ENCODE results near the gene SLC18A3. TPM values are rescaled to one million over a fixed set of nuclear protein-coding genes. Genes with fewer than 3 reads are reported as not detected.

Gene SLC18A3
- total and polyA plus RNA-seq, 2 donors: 0.07 TPM; not detected in 1

GRCh38 chr10:49594594-49594993, 15.5 kb upstream of the SLC18A3 start:
- no peaks in the 10 kb centered on the region for H3K4me1 ChIP-seq (ENCODE audit: control insufficient read depth in 2 of 2, insufficient read depth in 2 of 2, low read length in 2 of 2)
- no peak overlapping the region for H3K27ac ChIP-seq (ENCODE audit: low read depth in 1 of 2, low read length in 1 of 2)
- peaks cover 0 to 2% of the 10 kb centered on the region in 2 donors for H3K27me3 ChIP-seq (ENCODE audit: control insufficient read depth in 2 of 2, insufficient read depth in 1 of 2, low read length in 1 of 2)
- no peaks in the 10 kb centered on the region for H3K9me3 ChIP-seq (ENCODE audit: control insufficient read depth in 2 of 2, insufficient read depth in 1 of 2, low read length in 1 of 2)
- H3K4me3 ChIP-seq (ENCODE audit: low read length in 2 of 2): no peak overlapping the region
- H3K36me3 ChIP-seq (ENCODE audit: control insufficient read depth in 2 of 2, insufficient read depth in 2 of 2, low read length in 1 of 2): no peaks in the 10 kb centered on the region
- DNase-seq (ENCODE audit: low read depth in 6 of 9, low spot score in 9 of 9): peak in 3 of 9 donors; percentile 9 to 37 (median 27)
- WGBS: 4% methylated on average over 6 of the region's 6 CpGs

GRCh38 chr10:49595003-49595712, 15.0 kb upstream of the SLC18A3 start:
- H3K36me3 ChIP-seq (ENCODE audit: control insufficient read depth in 2 of 2, insufficient read depth in 2 of 2, low read length in 1 of 2): no peaks in the 10 kb centered on the region
- H3K27me3 ChIP-seq (ENCODE audit: control insufficient read depth in 2 of 2, insufficient read depth in 1 of 2, low read length in 1 of 2): peaks cover 0 to 2% of the 10 kb centered on the region in 2 donors
- H3K4me1 ChIP-seq (ENCODE audit: control insufficient read depth in 2 of 2, insufficient read depth in 2 of 2, low read length in 2 of 2): no peaks in the 10 kb centered on the region
- 80% methylated on average over 10 of the region's 10 CpGs for WGBS
- no peak overlapping the region for H3K27ac ChIP-seq (ENCODE audit: low read depth in 1 of 2, low read length in 1 of 2)
- no peaks in the 10 kb centered on the region for H3K9me3 ChIP-seq (ENCODE audit: control insufficient read depth in 2 of 2, insufficient read depth in 1 of 2, low read length in 1 of 2)
- no peak for DNase-seq (ENCODE audit: low read depth in 6 of 9, low spot score in 9 of 9)
- no peak overlapping the region for H3K4me3 ChIP-seq (ENCODE audit: low read length in 2 of 2)

- no peaks in the 10 kb centered on the region for H3K4me1 ChIP-seq (ENCODE audit: control insufficient read depth in 2 of 2, insufficient read depth in 2 of 2, low read length in 2 of 2)
- H3K27ac ChIP-seq (ENCODE audit: low read depth in 1 of 2, low read length in 1 of 2): no peak overlapping the region
- 68% methylated on average over 13 of the region's 13 CpGs for WGBS
- H3K27me3 ChIP-seq (ENCODE audit: control insufficient read depth in 2 of 2, insufficient read depth in 1 of 2, low read length in 1 of 2): peaks cover 0 to 2% of the 10 kb centered on the region in 2 donors
- H3K4me3 ChIP-seq (ENCODE audit: low read length in 2 of 2): no peak overlapping the region
- H3K9me3 ChIP-seq (ENCODE audit: control insufficient read depth in 2 of 2, insufficient read depth in 1 of 2, low read length in 1 of 2): no peaks in the 10 kb centered on the region
- H3K36me3 ChIP-seq (ENCODE audit: control insufficient read depth in 2 of 2, insufficient read depth in 2 of 2, low read length in 1 of 2): no peaks in the 10 kb centered on the region
- no peak for DNase-seq (ENCODE audit: low read depth in 6 of 9, low spot score in 9 of 9)
Measured at GRCh38 chr10:49595713-49596492, 14.2 kb upstream of the SLC18A3 start.

- Histone ChIP-seq H3K4me3 (ENCODE audit: low read length in 2 of 2) (no peak overlapping the region), H3K9me3 (ENCODE audit: control insufficient read depth in 2 of 2, insufficient read depth in 1 of 2, low read length in 1 of 2) (no peaks in the 10 kb centered on the region), H3K27me3 (ENCODE audit: control insufficient read depth in 2 of 2, insufficient read depth in 1 of 2, low read length in 1 of 2) (peaks cover 0 to 2% of the 10 kb centered on the region in 2 donors), H3K36me3 (ENCODE audit: control insufficient read depth in 2 of 2, insufficient read depth in 2 of 2, low read length in 1 of 2) (no peaks in the 10 kb centered on the region), H3K27ac (ENCODE audit: low read depth in 1 of 2, low read length in 1 of 2) (no peak overlapping the region), H3K4me1 (ENCODE audit: control insufficient read depth in 2 of 2, insufficient read depth in 2 of 2, low read length in 2 of 2) (no peaks in the 10 kb centered on the region)
- 80% methylated on average over 3 of the region's 3 CpGs for WGBS
- DNase-seq (ENCODE audit: low read depth in 6 of 9, low spot score in 9 of 9): no peak
Measured at GRCh38 chr10:49596493-49596809, 13.7 kb upstream of the SLC18A3 start.

GRCh38 chr10:49596836-49597235, 13.3 kb upstream of the SLC18A3 start:
- Histone ChIP-seq H3K27ac (ENCODE audit: low read depth in 1 of 2, low read length in 1 of 2) (no peak overlapping the region), H3K9me3 (ENCODE audit: control insufficient read depth in 2 of 2, insufficient read depth in 1 of 2, low read length in 1 of 2) (no peaks in the 10 kb centered on the region), H3K4me3 (ENCODE audit: low read length in 2 of 2) (no peak overlapping the region), H3K4me1 (ENCODE audit: control insufficient read depth in 2 of 2, insufficient read depth in 2 of 2, low read length in 2 of 2) (no peaks in the 10 kb centered on the region), H3K36me3 (ENCODE audit: control insufficient read depth in 2 of 2, insufficient read depth in 2 of 2, low read length in 1 of 2) (no peaks in the 10 kb centered on the region), H3K27me3 (ENCODE audit: control insufficient read depth in 2 of 2, insufficient read depth in 1 of 2, low read length in 1 of 2) (peaks cover 0 to 2% of the 10 kb centered on the region in 2 donors)
- no peak for DNase-seq (ENCODE audit: low read depth in 6 of 9, low spot score in 9 of 9)
- WGBS: 89% methylated on average over 3 of the region's 3 CpGs

GRCh38 chr10:49597426-49598163, 12.5 kb upstream of the SLC18A3 start:
- WGBS: 93% methylated on average over 11 of the region's 11 CpGs
- DNase-seq (ENCODE audit: low read depth in 6 of 9, low spot score in 9 of 9): no peak
- no peak overlapping the region for H3K27ac ChIP-seq (ENCODE audit: low read depth in 1 of 2, low read length in 1 of 2)
- no peaks in the 10 kb centered on the region for H3K36me3 ChIP-seq (ENCODE audit: control insufficient read depth in 2 of 2, insufficient read depth in 2 of 2, low read length in 1 of 2)
- peaks cover 0 to 4% of the 10 kb centered on the region in 2 donors for H3K27me3 ChIP-seq (ENCODE audit: control insufficient read depth in 2 of 2, insufficient read depth in 1 of 2, low read length in 1 of 2)
- H3K4me3 ChIP-seq (ENCODE audit: low read length in 2 of 2): no peak overlapping the region
- H3K4me1 ChIP-seq (ENCODE audit: control insufficient read depth in 2 of 2, insufficient read depth in 2 of 2, low read length in 2 of 2): no peaks in the 10 kb centered on the region
- H3K9me3 ChIP-seq (ENCODE audit: control insufficient read depth in 2 of 2, insufficient read depth in 1 of 2, low read length in 1 of 2): no peaks in the 10 kb centered on the region

- Histone ChIP-seq H3K4me1 (ENCODE audit: control insufficient read depth in 2 of 2, insufficient read depth in 2 of 2, low read length in 2 of 2) (no peaks in the 10 kb centered on the region), H3K27me3 (ENCODE audit: control insufficient read depth in 2 of 2, insufficient read depth in 1 of 2, low read length in 1 of 2) (peaks cover 0 to 7% of the 10 kb centered on the region in 2 donors), H3K36me3 (ENCODE audit: control insufficient read depth in 2 of 2, insufficient read depth in 2 of 2, low read length in 1 of 2) (no peaks in the 10 kb centered on the region), H3K9me3 (ENCODE audit: control insufficient read depth in 2 of 2, insufficient read depth in 1 of 2, low read length in 1 of 2) (no peaks in the 10 kb centered on the region), H3K4me3 (ENCODE audit: low read length in 2 of 2) (no peak overlapping the region), H3K27ac (ENCODE audit: low read depth in 1 of 2, low read length in 1 of 2) (no peak overlapping the region)
- no peak for DNase-seq (ENCODE audit: low read depth in 6 of 9, low spot score in 9 of 9)
- WGBS: 88% methylated on average over 8 of the region's 8 CpGs
Measured at GRCh38 chr10:49598164-49598856, 11.8 kb upstream of the SLC18A3 start.

GRCh38 chr10:49598986-49599385, 11.1 kb upstream of the SLC18A3 start:
- H3K9me3 ChIP-seq (ENCODE audit: control insufficient read depth in 2 of 2, insufficient read depth in 1 of 2, low read length in 1 of 2): no peaks in the 10 kb centered on the region
- peaks cover 0 to 7% of the 10 kb centered on the region in 2 donors for H3K27me3 ChIP-seq (ENCODE audit: control insufficient read depth in 2 of 2, insufficient read depth in 1 of 2, low read length in 1 of 2)
- no peaks in the 10 kb centered on the region for H3K36me3 ChIP-seq (ENCODE audit: control insufficient read depth in 2 of 2, insufficient read depth in 2 of 2, low read length in 1 of 2)
- no peak overlapping the region for H3K27ac ChIP-seq (ENCODE audit: low read depth in 1 of 2, low read length in 1 of 2)
- DNase-seq (ENCODE audit: low read depth in 6 of 9, low spot score in 9 of 9): no peak
- no peak overlapping the region for H3K4me3 ChIP-seq (ENCODE audit: low read length in 2 of 2)
- H3K4me1 ChIP-seq (ENCODE audit: control insufficient read depth in 2 of 2, insufficient read depth in 2 of 2, low read length in 2 of 2): no peaks in the 10 kb centered on the region
- WGBS: 90% methylated on average over 4 of the region's 4 CpGs

All from thymus (tissue), 11 donors.